ENCODE results near the gene MLLT10.

Gene MLLT10

DNA sequence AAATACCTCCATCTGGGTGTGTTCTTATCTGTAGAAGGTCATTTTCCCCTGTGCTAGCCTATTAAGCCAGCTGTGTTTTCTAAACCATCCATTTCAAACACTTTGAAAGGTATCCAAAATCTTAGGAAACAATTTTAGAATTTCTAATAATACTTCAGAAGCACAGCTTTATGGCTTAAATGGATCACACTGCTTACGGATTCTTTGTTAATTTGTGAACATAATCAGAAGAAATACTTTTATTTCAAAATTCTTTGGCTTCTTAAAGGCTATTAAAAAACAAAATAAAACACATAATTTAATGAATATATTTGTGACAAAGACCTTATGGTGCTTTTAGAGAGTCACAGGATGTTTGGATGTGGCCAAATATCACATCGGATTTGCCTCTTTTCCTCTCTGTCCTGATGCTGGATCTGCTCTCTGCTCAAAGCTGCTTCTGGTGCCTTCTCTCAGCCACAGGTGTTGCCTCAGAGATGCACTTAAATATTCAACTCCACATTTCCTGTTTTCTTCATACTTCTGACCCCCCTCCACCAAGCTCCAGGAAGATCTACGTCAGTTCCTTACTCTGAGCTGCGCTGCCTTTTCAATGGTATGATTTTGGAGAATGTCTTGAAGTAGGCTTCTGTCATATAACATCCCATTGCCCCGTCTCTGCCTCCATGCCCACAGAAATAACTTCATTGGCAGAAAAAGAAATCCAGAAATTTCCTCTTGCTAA, 230.6 kb downstream of the MLLT10 start:
- no peaks in the 10 kb centered on the region for H3K36me3 ChIP-seq (ENCODE audit: control insufficient read depth, insufficient read depth, low read length)
- no peak overlapping the region for H3K4me3 ChIP-seq (ENCODE audit: low read length)
- H3K4me1 ChIP-seq (ENCODE audit: control insufficient read depth, insufficient read depth, low read length) = no peaks in the 10 kb centered on the region
- no peaks in the 10 kb centered on the region for H3K9me3 ChIP-seq (ENCODE audit: control insufficient read depth, insufficient read depth, low read length)
- no peaks in the 10 kb centered on the region for H3K27me3 ChIP-seq (ENCODE audit: control insufficient read depth, insufficient read depth, low read length)
- WGBS (ENCODE audit: insufficient coverage, insufficient read length) = no CpG with 5 or more reads among the region's 5 CpGs
- DNase-seq (ENCODE audit: low read depth, low spot score) = no peak
- H3K27ac ChIP-seq (ENCODE audit: low read length) = no peak overlapping the region

DNA sequence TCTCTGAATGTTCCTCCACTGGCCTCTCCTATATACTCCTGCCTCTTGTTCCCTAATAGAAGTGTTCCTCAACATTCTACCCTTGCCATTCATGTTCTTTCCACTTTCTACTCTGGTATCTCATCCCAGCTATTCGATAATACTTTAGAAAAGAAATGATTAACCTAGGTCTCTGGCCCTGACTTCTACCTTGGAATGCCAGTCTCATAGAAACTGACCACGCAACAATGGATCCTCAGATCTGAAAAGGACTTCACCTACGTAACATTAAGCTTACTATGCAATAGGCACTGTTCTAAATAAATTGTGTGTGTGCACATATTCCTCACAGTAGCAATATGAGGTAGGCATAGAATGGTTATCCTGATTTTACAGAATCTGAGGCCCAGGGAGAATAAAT, 235.0 kb downstream of the MLLT10 start:
- Histone ChIP-seq H3K9me3 (ENCODE audit: control insufficient read depth, insufficient read depth, low read length) (no peaks in the 10 kb centered on the region), H3K36me3 (ENCODE audit: control insufficient read depth, insufficient read depth, low read length) (no peaks in the 10 kb centered on the region), H3K27me3 (ENCODE audit: control insufficient read depth, insufficient read depth, low read length) (no peaks in the 10 kb centered on the region), H3K4me3 (ENCODE audit: low read length) (no peak overlapping the region), H3K4me1 (ENCODE audit: control insufficient read depth, insufficient read depth, low read length) (no peaks in the 10 kb centered on the region), H3K27ac (ENCODE audit: low read length) (no peak overlapping the region)
- no peak for DNase-seq (ENCODE audit: low read depth, low spot score)
- WGBS (ENCODE audit: insufficient coverage, insufficient read length) = no CpG with 5 or more reads among the region's 3 CpGs

DNA sequence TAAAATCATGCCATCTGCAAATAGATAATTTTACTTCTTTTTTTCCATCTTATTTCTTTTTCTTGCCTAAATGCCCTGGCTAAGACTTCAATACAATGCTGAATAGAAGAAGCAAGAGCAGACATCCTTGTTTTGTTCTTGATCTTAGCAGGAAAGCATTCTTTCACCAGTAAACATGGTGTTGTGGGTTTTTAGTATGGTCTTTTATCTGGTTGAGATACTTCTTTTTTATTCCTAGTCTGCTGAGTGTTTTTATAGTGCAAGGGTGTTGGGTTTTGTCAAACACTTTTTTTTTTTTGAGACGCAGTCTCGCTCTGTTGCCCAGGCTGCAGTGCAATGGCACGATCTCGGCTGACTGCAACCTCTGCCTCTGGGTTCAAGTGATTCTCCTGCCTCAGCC, 237.2 kb downstream of the MLLT10 start:
- Histone ChIP-seq H3K36me3 (ENCODE audit: control insufficient read depth, insufficient read depth, low read length) (no peaks in the 10 kb centered on the region), H3K4me1 (ENCODE audit: control insufficient read depth, insufficient read depth, low read length) (no peaks in the 10 kb centered on the region), H3K27ac (ENCODE audit: low read length) (no peak overlapping the region), H3K9me3 (ENCODE audit: control insufficient read depth, insufficient read depth, low read length) (no peaks in the 10 kb centered on the region), H3K27me3 (ENCODE audit: control insufficient read depth, insufficient read depth, low read length) (no peaks in the 10 kb centered on the region), H3K4me3 (ENCODE audit: low read length) (no peak overlapping the region)
- no CpG with 5 or more reads among the region's 4 CpGs for WGBS (ENCODE audit: insufficient coverage, insufficient read length)
- no peak for DNase-seq (ENCODE audit: low read depth, low spot score)

DNA sequence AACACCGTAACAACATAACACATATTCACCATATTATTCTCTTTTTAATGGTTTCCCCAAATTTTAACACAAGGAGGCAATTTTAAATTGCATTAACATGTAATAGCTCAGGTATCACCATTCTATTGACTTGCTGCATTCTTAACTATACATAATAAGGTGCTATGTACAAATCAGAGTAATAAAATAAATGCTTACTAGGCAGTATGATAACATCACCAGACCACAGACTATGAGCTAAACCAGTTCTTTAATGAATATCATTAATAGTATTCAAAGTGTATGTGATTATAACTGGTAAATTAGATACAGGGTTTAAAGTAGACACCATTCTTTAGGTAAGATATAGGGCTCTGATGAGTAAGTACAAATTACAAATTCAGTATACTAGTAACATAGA, 242.9 kb downstream of the MLLT10 start:
- H3K9me3 ChIP-seq (ENCODE audit: control insufficient read depth, insufficient read depth, low read length) = no peaks in the 10 kb centered on the region
- H3K4me3 ChIP-seq (ENCODE audit: low read length) = no peak overlapping the region
- no peaks in the 10 kb centered on the region for H3K4me1 ChIP-seq (ENCODE audit: control insufficient read depth, insufficient read depth, low read length)
- no peak for DNase-seq (ENCODE audit: low read depth, low spot score)
- no peak overlapping the region for H3K27ac ChIP-seq (ENCODE audit: low read length)
- WGBS (ENCODE audit: insufficient coverage, insufficient read length) = 100% methylated on average over 1 of the region's 1 CpG
- no peaks in the 10 kb centered on the region for H3K36me3 ChIP-seq (ENCODE audit: control insufficient read depth, insufficient read depth, low read length)
- H3K27me3 ChIP-seq (ENCODE audit: control insufficient read depth, insufficient read depth, low read length) = no peaks in the 10 kb centered on the region

DNA sequence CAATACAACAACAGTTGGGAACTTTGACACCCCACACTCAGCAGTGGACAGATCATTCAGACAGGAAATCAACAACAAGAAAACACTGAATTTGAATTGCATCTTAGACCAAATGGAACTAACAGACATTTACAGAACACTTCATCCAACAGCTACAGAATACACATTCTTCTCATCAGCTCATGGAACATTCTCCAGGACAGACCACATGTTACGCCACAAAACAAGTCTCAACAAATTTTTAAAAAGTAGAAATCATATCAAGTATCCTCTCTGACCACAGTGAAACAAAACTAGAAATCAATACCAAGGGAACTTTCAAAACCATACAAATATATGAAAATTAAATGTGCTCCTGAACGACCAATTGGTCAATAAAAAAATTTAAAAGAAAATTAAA, 257.2 kb downstream of the MLLT10 start:
- H3K4me1 ChIP-seq (ENCODE audit: control insufficient read depth, insufficient read depth, low read length) = peaks cover 2% of the 10 kb centered on the region; the same call in 1 of the 2 replicates
- no peak overlapping the region for H3K4me3 ChIP-seq (ENCODE audit: low read length)
- no CpG with 5 or more reads among the region's 2 CpGs for WGBS (ENCODE audit: insufficient coverage, insufficient read length)
- no peak overlapping the region for H3K27ac ChIP-seq (ENCODE audit: low read length)
- DNase-seq (ENCODE audit: low read depth, low spot score) = no peak
- H3K36me3 ChIP-seq (ENCODE audit: control insufficient read depth, insufficient read depth, low read length) = no peaks in the 10 kb centered on the region
- no peaks in the 10 kb centered on the region for H3K9me3 ChIP-seq (ENCODE audit: control insufficient read depth, insufficient read depth, low read length)
- no peaks in the 10 kb centered on the region for H3K27me3 ChIP-seq (ENCODE audit: control insufficient read depth, insufficient read depth, low read length)

Data from iPS DF 6.9 (cell line).